ENCODE results near the gene SHISA9.

- TF ChIP-seq EZH2phosphoT487 (IDR thresholded peaks at IDR 0.05; ENCODE audit: borderline replicate concordance, low read length) (no peak), CTCF (conservative IDR thresholded peaks at IDR 0.05; ENCODE audit: low read depth, low read length) (no peak), EZH2 (IDR thresholded peaks at IDR 0.05; ENCODE audit: low read length, unreplicated experiment) (no peak)
Observed at GRCh38 chr16:13038591-13038990, 137.2 kb downstream of the SHISA9 start.
